Frontal cortex (tissue), 4 donors: ENCODE results near the gene SPDEF. TPM values are rescaled to one million over a fixed set of nuclear protein-coding genes. Genes with fewer than 3 reads are reported as not detected.

Source experiments
- DNase-seq, 2 donors: peaks; one replicate each; pipeline ENCODE4 v3.0.0; 2012; ENCODE audit warnings: low spot score in 2 of 2
- FAIRE-seq: peaks from 2 replicates; lab custom pipeline; 2012; peaks lifted over from hg19 to GRCh38; lab: Jason Lieb, UNC
- total RNA-seq: library from RNA; depleted of rRNA; stranded (reverse); fragments of >200 nt; gene quantifications from one replicate; pipeline ENCODE4 v1.2.3, GENCODE V29; 2014
- donor health status: control.
- donor health status: control.
- donor health status: control.

The SPDEF gene
- not detected for total RNA-seq

DNA sequence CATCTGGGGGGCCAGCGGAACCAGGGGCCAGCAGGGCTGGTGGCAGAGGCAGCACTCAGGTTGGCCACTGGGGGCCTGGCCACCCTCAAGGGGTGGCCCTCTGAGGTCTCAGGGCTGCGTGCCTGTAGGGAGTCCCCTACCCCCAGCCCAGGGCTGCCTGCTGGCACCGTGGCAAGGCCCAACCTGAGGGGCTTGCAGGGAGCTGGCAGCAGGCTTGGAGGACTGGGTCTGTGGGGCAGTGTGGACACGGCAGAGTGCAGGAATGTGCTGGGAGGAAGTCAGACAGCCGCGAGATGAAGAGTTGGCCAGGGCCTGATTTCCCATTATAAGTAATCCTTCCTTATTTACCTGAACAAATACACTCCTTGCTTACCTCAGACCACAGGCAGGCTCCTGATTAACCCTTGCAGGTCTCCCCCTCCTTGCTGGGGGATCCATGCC is at the start of gene SPDEF:
SPDEF (minus strand) TSS at position 299 of the 441 bp plus-strand sequence. CDS start 11,874 bp downstream, outside the sequence.
- DNase-seq: no peak
- FAIRE-seq: no peak

- DNase-seq (no peak), FAIRE-seq (no peak)
These were observed 47.6 kb upstream of the SPDEF start for GRCh38 chr6:34603707-34604106.

- no peak for DNase-seq
These were observed 46.4 kb upstream of the SPDEF start for GRCh38 chr6:34602318-34603111.

GRCh38 chr6:34601706-34602105 is 45.6 kb upstream of the SPDEF start:
- DNase-seq: no peak
- FAIRE-seq: no peak

More at GRCh38 chr6:34602318-34603111, 46.4 kb upstream of the SPDEF start:
- FAIRE-seq: no peak

- FAIRE-seq: no peak
- DNase-seq: no peak
These were observed 44.7 kb upstream of the SPDEF start for GRCh38 chr6:34600796-34601195.

GRCh38 chr6:34600101-34600500 is 44.0 kb upstream of the SPDEF start:
- FAIRE-seq (no peak), DNase-seq (no peak)

- FAIRE-seq (no peak), DNase-seq (no peak)
These were observed 42.6 kb upstream of the SPDEF start for GRCh38 chr6:34598712-34599111.

DNA sequence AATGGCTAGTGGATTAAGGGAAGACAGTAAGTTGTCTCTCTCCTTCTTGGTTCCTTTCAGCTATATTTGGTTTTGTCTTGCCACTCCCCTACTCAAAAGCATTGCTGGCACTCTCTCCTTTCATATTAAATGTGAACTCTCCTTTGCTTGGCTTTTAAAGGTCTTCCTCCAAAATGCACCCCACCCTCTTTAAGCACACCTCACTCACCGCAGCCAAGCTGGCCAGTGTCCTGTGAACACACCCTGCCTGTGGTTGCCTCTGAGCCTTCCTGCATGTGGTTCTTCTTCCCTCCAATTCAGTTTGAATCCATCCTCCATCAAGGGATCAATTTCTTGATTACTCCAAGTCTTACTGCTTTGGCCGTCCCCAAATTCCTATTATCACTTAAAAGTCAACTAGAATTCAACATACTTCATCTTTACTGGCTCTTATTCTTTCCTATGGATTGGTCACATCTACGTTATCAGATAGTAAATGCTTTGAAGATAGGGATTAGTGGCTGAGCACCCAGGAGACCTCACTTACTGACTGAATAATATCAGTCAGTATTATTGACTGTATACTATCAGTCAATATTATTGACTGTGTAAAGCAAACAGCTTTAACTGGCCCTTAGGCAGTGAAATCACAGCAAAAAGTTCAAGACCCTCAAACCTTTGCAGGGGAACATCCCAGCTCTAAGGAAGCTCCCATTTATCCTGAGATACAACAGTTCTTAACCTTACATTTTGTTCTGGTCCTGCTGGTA is 41.6 kb upstream of the SPDEF start:
- FAIRE-seq (no peak), DNase-seq (no peak)

DNA sequence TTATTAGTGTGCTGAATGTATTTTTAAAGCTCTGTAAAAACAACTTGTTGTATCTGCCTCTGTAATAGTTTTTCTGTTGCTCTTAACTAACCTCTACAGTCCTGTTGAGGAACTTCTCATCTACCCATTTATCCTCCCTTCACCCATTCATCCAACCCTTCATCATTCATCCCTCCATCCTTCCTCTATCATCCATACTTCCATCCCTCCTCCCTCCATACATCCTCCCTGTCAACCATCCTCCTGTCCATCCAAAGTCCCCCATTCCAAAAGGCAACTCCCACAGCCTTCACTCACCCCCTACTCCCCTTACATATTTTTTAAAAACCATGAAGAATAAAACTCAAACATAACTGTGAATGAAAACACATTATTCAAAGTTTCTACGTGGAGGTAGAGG is 40.7 kb upstream of the SPDEF start:
- FAIRE-seq (no peak), DNase-seq (no peak)

GRCh38 chr6:34595332-34596184 is 39.4 kb upstream of the SPDEF start:
- no peak for FAIRE-seq
- DNase-seq: no peak

- FAIRE-seq: no peak
- DNase-seq: no peak
These were observed 37.6 kb upstream of the SPDEF start for GRCh38 chr6:34593701-34594100.

DNA sequence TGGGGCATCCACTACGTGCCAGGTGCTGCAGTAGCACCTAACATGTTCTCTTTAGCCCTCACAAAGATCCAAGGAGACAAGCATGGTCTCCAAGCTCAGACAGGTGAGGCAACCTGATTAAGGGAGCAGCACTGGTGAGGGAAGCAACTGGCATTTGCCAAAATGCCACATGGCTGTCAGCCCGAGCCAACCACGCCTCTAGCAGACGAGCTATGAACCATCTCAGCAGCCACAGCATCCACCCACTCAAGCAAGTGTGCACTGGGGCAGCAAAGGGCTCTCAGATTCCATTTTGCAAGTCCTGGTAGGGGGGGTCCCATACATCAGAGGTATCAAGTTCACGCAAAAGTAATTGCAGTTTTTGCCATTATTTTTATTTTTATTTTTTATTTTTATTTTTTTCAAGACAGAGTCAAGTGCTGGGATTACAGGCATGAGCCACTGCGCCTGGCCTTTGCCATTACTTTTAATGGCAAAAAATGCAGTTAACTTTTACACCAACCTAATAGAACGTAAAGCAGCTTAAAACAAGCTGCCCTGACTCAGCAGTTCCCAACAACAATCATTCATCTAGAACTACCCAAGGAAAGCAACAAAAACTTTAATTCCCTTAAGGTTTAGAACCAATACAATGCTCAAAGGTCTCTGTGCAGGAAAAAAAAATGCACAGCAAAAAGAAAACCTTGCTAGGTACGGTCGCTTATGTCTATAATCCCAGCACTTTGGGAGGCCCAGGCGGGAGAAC is 36.3 kb upstream of the SPDEF start:
- no peak for DNase-seq
- FAIRE-seq: no peak

GRCh38 chr6:34589691-34590090 is 33.6 kb upstream of the SPDEF start:
- FAIRE-seq (no peak), DNase-seq (no peak)

DNA sequence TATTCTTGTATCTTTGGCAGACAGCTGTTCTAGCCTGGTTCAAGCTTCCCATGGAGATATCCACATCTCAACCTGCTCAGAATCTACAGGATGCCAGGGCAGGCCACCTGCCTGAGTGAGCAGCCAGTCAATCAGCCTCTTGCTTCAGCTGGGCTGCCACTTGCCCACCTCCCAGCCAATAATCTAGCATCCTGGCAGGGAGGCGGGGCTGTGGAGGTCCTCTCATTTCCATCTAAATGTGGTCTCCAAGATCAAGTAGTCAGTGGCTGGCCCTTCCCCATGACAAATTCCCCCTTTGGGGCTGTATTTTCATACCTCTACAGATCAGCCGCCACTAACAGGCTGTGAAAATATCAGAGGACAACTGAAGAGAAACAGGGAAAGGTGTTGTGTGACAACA is 33.0 kb upstream of the SPDEF start:
- DNase-seq: no peak
- FAIRE-seq: no peak

DNA sequence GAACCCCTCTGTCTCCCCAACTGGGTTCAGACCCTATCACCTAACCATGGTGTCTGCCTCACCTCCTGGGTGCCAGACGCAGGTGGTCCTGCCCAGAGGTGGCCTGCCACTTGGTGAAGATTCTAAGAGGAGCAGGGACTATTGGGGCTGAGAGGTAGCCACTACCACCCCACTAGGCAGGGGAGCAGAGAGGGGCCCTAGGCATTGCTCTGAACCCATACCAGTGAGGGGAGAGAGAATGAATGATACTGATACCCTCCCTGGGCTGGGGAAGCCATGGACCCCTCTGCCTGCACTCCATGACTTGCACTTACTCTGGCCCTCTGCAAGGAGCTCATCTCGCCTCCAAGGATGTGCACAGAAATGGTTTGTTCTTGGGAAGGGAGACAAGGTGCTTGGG is 31.7 kb upstream of the SPDEF start:
- FAIRE-seq (no peak), DNase-seq (no peak)

DNA sequence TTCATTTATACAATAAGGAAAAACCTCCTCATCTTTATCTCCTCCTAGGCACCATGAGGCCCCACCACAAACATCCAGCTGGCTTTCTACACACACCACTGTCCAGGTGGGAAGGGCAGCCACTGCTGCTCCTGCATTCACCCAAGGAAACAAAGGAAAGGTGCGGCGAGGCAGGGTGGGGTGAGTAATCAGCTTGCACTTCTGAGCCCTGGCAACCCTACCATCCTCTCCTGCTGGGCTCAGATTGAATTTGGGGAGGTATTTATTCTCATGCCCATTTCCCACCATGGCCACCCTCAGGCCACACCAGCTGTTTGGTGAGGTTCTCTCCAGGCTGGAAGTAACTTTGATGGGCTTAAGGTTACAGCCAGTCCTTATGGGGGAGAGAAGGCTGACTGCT is 31.2 kb upstream of the SPDEF start:
- DNase-seq (no peak), FAIRE-seq (no peak)

DNA sequence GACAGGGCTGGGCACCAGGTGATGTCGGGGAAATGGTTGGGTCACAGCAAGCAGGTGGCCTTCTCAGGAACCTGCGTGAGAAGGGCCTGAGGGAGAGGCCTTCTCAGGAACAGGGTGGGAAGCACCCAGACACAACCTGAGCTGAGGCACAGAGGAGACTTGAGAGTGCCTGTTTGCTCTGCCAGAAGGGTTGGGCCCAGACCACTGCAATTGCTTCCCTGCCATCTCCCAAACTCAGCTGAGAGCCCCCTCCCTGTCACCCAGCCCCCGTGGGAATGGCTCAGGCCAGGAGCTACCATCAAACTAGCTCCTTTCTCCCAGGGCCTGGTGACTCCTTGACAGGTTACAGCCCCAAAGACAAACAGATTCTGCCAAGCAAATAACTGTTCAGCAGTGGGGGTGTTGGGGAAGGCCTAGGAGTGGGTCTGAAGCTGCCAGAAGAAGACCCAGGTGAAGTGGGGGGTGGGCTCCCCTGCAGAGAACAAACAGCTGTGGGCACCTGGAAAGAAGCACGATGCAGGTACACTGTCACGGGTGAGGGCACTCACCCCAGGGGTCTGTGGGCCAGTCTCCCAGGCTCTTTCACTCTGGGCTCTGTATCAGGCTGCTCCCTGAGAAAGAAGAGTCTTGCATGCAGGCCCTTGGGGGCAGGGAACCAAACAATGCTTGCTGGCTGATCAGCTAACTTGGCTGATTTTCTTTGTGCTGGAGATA is 30.4 kb upstream of the SPDEF start:
- DNase-seq (no peak), FAIRE-seq (no peak)

- FAIRE-seq (no peak), DNase-seq (no peak)
These were observed 29.5 kb upstream of the SPDEF start for GRCh38 chr6:34585512-34586061.

- DNase-seq (no peak), FAIRE-seq (no peak)
These were observed 29.0 kb upstream of the SPDEF start for GRCh38 chr6:34585108-34585507.
